OCI-LY1 (cell line): ENCODE measurements around the gene CCDC91.

Experiments used
- EZH2 ChIP-seq: fragments of 200-600 bp; sonication (generic), shearing (Covaris generic); IDR thresholded peaks from 2 replicates; pipeline ENCODE4 v1.8.0; 2017; ENCODE audit warnings: borderline replicate concordance, mixed run types, mild to moderate bottlenecking, antibody characterized with exemption, low read length, moderate library complexity, mixed read lengths
- TF ChIP-seq, protein P1 (sequence below): fragments of 200-600 bp; sonication (generic), shearing (Covaris generic); IDR thresholded peaks from 2 replicates; pipeline ENCODE4 v1.5.1; 2017; ENCODE audit warnings: mild to moderate bottlenecking, antibody characterized with exemption, low read length, moderate library complexity, mixed read lengths

DNA sequence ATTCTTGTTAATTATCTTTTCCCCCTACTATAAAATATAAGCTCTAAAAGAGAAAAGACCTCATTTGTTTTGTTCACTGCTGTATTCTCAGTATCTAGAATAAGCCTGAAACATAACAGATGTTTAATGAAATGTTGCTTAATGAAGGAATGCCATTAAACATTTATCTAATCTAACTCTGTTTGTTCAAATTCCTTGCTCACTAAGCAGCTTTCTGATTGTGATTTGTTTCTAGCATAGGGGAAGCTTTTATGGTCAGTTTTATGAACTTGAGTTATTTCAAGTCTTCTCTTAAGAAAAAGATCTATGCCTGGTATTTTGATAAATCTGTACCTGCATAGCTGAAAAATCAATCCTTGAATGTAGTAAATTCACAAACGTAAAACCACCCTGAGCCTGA lies 308.6 kb downstream of the CCDC91 start:
- TF ChIP-seq EZH2: no peak
- TF ChIP-seq, protein P1, sequence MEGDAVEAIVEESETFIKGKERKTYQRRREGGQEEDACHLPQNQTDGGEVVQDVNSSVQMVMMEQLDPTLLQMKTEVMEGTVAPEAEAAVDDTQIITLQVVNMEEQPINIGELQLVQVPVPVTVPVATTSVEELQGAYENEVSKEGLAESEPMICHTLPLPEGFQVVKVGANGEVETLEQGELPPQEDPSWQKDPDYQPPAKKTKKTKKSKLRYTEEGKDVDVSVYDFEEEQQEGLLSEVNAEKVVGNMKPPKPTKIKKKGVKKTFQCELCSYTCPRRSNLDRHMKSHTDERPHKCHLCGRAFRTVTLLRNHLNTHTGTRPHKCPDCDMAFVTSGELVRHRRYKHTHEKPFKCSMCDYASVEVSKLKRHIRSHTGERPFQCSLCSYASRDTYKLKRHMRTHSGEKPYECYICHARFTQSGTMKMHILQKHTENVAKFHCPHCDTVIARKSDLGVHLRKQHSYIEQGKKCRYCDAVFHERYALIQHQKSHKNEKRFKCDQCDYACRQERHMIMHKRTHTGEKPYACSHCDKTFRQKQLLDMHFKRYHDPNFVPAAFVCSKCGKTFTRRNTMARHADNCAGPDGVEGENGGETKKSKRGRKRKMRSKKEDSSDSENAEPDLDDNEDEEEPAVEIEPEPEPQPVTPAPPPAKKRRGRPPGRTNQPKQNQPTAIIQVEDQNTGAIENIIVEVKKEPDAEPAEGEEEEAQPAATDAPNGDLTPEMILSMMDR: no peak
